CD4-positive, CD25-positive, alpha-beta regulatory T cell (primary cell): ENCODE results near the gene IGSF3. TPM values are rescaled to one million over a fixed set of nuclear protein-coding genes. Genes with fewer than 3 reads are reported as not detected.

Experiments used
- ATAC-seq, 2 donors: fragments of 150-1000 bp; cut with Tn5 transposase; one replicate each; pipeline ENCODE4 v1.10.0; 2021; ENCODE audit warnings: low read depth in 2 of 2, moderate number of reproducible peaks in 2 of 2, moderate library complexity in 1 of 2
- DNase-seq, 3 donors: peaks; one replicate each; pipeline versions ENCODE4 v3.0.0 to v3.0.0-alpha.2; 2012 to 2022; ENCODE audit warnings: mixed read lengths in 1 of 3
- H3K27ac ChIP-seq: one replicate; pipeline ENCODE4 v1.7.0; 2013; ENCODE audit warnings: mild to moderate bottlenecking, low read length; ENCODE audit not compliant: insufficient read depth, poor library complexity, severe bottlenecking
- H3K27me3 ChIP-seq: one replicate; pipeline ENCODE4 v1.7.0; 2013; ENCODE audit warnings: low read length; ENCODE audit not compliant: control insufficient read depth, insufficient read depth
- H3K36me3 ChIP-seq: one replicate; pipeline ENCODE4 v1.7.0; 2013; ENCODE audit warnings: mild to moderate bottlenecking, low read length, moderate library complexity; ENCODE audit not compliant: control insufficient read depth, insufficient read depth
- H3K4me1 ChIP-seq: 2 replicates; pipeline ENCODE4 v1.7.0; 2013; ENCODE audit warnings: mild to moderate bottlenecking, low read length; ENCODE audit not compliant: insufficient read depth, control insufficient read depth, poor library complexity, severe bottlenecking
- H3K4me3 ChIP-seq: one replicate; pipeline ENCODE4 v1.7.0; 2013; ENCODE audit warnings: low read depth, mild to moderate bottlenecking, low read length, moderate library complexity
- H3K9me3 ChIP-seq, 2 experiments: 1 replicate in 1 of 2; 2 replicates in 1 of 2; pipeline ENCODE4 v1.7.0; 2013; ENCODE audit warnings: low read length in 2 of 2, mild to moderate bottlenecking in 1 of 2, moderate library complexity in 1 of 2; ENCODE audit not compliant: control insufficient read depth in 2 of 2
- H3K27ac Mint-ChIP-seq, 3 donors: one replicate each; pipeline ENCODE4 v1.8.0; 2020 to 2022; ENCODE audit warnings: mild to moderate bottlenecking in 3 of 3, mixed read lengths in 3 of 3, moderate library complexity in 2 of 3
- H3K27me3 Mint-ChIP-seq: one replicate; pipeline ENCODE4 v1.8.0; 2022; ENCODE audit warnings: mild to moderate bottlenecking, mixed read lengths
- H3K36me3 Mint-ChIP-seq: one replicate; pipeline ENCODE4 v1.8.0; 2020; ENCODE audit warnings: mixed read lengths
- H3K4me1 Mint-ChIP-seq, 4 donors: one replicate each; pipeline ENCODE4 v1.8.0; 2020 to 2022; ENCODE audit warnings: mixed read lengths in 4 of 4, mild to moderate bottlenecking in 1 of 4
- H3K4me3 Mint-ChIP-seq, 4 donors: one replicate each; pipeline ENCODE4 v1.8.0; 2020 to 2022; ENCODE audit warnings: mild to moderate bottlenecking in 4 of 4, mixed read lengths in 4 of 4, moderate library complexity in 3 of 4
- H3K9me3 Mint-ChIP-seq, 7 donors: one replicate each; pipeline ENCODE4 v1.8.0; 2020 to 2022; ENCODE audit warnings: mixed read lengths in 7 of 7, mild to moderate bottlenecking in 3 of 7, moderate library complexity in 2 of 7
- polyA plus RNA-seq, 4 donors: library from polyadenylated mRNA; unstranded; fragments of 300-500 nt; fragmentation: Illumina TruSeq; gene quantifications; one replicate each; pipeline ENCODE4 v1.2.3, GENCODE V29; 2021
- total RNA-seq: library from RNA; stranded (reverse); gene quantifications from one replicate; pipeline ENCODE4 v1.2.3, GENCODE V29; 2022

IGSF3 gene
- total and polyA plus RNA-seq, 5 donors from 2014 or later = 0.03 to 0.42 (median 0.21) TPM; not detected in 1

DNA sequence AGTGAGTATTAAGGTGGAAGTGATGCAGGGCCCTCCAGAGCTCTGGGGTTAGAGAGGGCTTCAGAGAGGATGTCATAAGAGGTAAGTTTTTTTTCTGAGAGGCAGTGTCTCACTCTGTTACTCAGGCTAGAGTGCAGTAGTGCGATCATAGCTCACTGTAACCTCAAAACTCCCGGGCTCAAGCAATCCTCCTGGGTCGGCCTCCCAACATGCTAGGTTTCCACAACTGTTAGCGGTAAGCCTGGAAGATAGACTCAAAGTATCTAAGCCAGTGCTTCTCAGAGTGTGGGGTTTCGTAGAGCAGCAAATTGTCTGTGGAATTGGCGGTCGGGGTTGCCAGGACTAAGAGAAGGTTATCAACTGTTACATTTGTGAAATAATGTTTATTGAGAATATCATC, 18.6 kb upstream of the IGSF3 start:
- H3K9me3 Mint-ChIP-seq = no peaks in the 10 kb centered on the region

GRCh38 chr1:116684575-116684974, 17.0 kb upstream of the IGSF3 start:
- no peaks in the 10 kb centered on the region for H3K4me1 ChIP-seq
- Mint-ChIP-seq H3K27me3 (peaks cover 5% of the 10 kb centered on the region), H3K4me1 (no peaks in the 10 kb centered on the region), H3K36me3 (no peaks in the 10 kb centered on the region), H3K27ac (no peak overlapping the region), H3K4me3 (no peak overlapping the region), H3K9me3 (peaks cover 0 to under 1% (median 0%) of the 10 kb centered on the region in 7 donors)
- H3K9me3 ChIP-seq = peaks cover 0 to 3% of the 10 kb centered on the region in 2 experiments
- peaks cover 2% of the 10 kb centered on the region for H3K27me3 ChIP-seq
- ATAC-seq (no peak), DNase-seq (no peak)
- H3K27ac ChIP-seq = no peak overlapping the region
- no peak overlapping the region for H3K4me3 ChIP-seq
- H3K36me3 ChIP-seq = no peaks in the 10 kb centered on the region

More for the DNA sequence above, 18.6 kb upstream of the IGSF3 start:
- Histone ChIP-seq H3K4me3 (no peak overlapping the region), H3K27me3 (no peaks in the 10 kb centered on the region), H3K27ac (no peak overlapping the region), H3K36me3 (no peaks in the 10 kb centered on the region), H3K9me3 (peaks cover 0 to 3% of the 10 kb centered on the region in 2 experiments), H3K4me1 (no peaks in the 10 kb centered on the region)
- ATAC-seq = no peak
- no peak overlapping the region for H3K27ac Mint-ChIP-seq
- no peaks in the 10 kb centered on the region for H3K36me3 Mint-ChIP-seq
- no peaks in the 10 kb centered on the region for H3K4me1 Mint-ChIP-seq
- no peak for DNase-seq
- H3K27me3 Mint-ChIP-seq = peaks cover 2% of the 10 kb centered on the region
- no peak overlapping the region for H3K4me3 Mint-ChIP-seq

GRCh38 chr1:116682641-116683221, 15.2 kb upstream of the IGSF3 start:
- Mint-ChIP-seq H3K27me3 (peaks cover 5% of the 10 kb centered on the region), H3K27ac (no peak overlapping the region), H3K9me3 (peaks cover 0 to 1% (median 0%) of the 10 kb centered on the region in 7 donors), H3K36me3 (no peaks in the 10 kb centered on the region), H3K4me1 (no peaks in the 10 kb centered on the region), H3K4me3 (no peak overlapping the region)
- H3K9me3 ChIP-seq = peaks cover 0 to 3% of the 10 kb centered on the region in 2 experiments
- ATAC-seq (no peak), DNase-seq (no peak)
- peaks cover 12% of the 10 kb centered on the region for H3K27me3 ChIP-seq
- no peaks in the 10 kb centered on the region for H3K4me1 ChIP-seq
- H3K4me3 ChIP-seq = no peak overlapping the region
- no peaks in the 10 kb centered on the region for H3K36me3 ChIP-seq
- H3K27ac ChIP-seq = no peak overlapping the region

GRCh38 chr1:116681343-116681899, 13.9 kb upstream of the IGSF3 start:
- DNase-seq (no peak), ATAC-seq (no peak)
- peaks cover 0 to 1% (median 0%) of the 10 kb centered on the region in 7 donors for H3K9me3 Mint-ChIP-seq
- no peaks in the 10 kb centered on the region for H3K4me1 Mint-ChIP-seq
- H3K36me3 Mint-ChIP-seq = no peaks in the 10 kb centered on the region
- Histone ChIP-seq H3K9me3 (peaks cover 0 to 3% of the 10 kb centered on the region in 2 experiments), H3K27ac (no peak overlapping the region), H3K36me3 (no peaks in the 10 kb centered on the region), H3K4me3 (no peak overlapping the region), H3K4me1 (no peaks in the 10 kb centered on the region), H3K27me3 (peaks cover 16% of the 10 kb centered on the region)
- no peak overlapping the region for H3K27ac Mint-ChIP-seq
- peaks cover 15% of the 10 kb centered on the region for H3K27me3 Mint-ChIP-seq
- H3K4me3 Mint-ChIP-seq = no peak overlapping the region

DNA sequence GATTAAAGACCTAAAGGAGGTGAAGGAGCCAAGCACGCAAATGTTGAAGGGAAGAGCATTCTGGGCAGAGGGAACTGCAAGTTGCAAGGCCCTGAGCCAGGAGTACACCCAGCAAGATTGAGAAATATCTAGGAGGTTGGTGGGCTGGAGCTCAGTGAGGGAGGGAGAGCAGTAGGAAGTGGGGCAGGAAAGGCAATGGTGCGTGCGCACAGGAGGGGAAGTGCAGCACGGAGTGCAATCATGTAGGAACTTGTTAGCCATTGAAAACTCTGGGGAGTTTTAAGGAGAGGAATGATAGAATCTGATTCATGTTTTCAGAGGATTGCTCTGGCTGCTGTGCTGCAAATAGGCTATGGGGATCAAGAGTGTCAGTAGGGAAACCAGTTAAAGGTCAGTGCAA, 13.2 kb upstream of the IGSF3 start:
- peaks cover 19% of the 10 kb centered on the region for H3K27me3 Mint-ChIP-seq
- H3K4me1 Mint-ChIP-seq = no peaks in the 10 kb centered on the region
- ATAC-seq (no peak), DNase-seq (no peak)
- H3K36me3 Mint-ChIP-seq = no peaks in the 10 kb centered on the region
- no peak overlapping the region for H3K4me3 ChIP-seq
- no peaks in the 10 kb centered on the region for H3K4me1 ChIP-seq
- H3K27ac ChIP-seq = no peak overlapping the region
- peaks cover 0 to 1% (median 0%) of the 10 kb centered on the region in 7 donors for H3K9me3 Mint-ChIP-seq
- peaks cover 20% of the 10 kb centered on the region for H3K27me3 ChIP-seq
- no peak overlapping the region for H3K4me3 Mint-ChIP-seq
- H3K36me3 ChIP-seq = no peaks in the 10 kb centered on the region
- H3K9me3 ChIP-seq = peaks cover 0 to 3% of the 10 kb centered on the region in 2 experiments
- no peak overlapping the region for H3K27ac Mint-ChIP-seq

GRCh38 chr1:116679828-116680628, 12.5 kb upstream of the IGSF3 start:
- no peak for ATAC-seq
- Mint-ChIP-seq H3K27ac (no peak overlapping the region), H3K4me1 (no peaks in the 10 kb centered on the region)

DNA sequence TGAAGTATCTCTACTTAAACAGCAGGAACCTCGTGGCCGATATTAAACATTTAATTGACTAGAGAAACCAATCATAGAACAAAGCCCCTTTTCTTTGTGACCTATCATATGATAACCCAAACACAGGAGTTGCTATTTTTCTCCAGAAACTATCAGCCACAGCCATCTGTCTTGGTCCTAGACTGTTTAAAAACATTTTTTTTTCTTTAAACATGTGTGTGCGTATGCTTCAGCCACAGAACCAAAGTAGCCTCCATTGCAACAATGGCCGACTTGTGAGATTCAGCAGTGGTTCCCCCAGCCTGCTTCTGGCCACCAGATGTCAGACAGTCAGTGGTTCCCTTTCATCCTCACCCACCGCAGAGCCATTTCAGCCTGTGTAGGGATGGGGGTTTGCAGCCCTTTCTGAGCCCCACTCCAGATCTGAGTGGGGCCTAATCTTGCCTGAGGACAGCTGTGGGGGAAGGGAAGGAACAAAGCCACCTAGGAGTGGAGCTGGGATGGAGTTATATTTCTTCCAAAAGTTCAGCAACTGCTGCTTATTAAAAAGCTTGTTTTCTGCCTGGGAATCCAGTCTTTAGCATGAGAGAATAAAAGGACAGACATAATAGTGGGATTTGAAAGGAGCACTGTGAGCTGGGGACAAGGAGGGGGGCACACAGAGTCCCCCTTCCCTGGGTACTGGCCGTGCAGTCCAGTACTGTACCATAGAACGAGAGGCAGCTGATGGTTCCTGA, 11.7 kb upstream of the IGSF3 start:
- Histone ChIP-seq H3K36me3 (no peaks in the 10 kb centered on the region), H3K27me3 (peaks cover 22% of the 10 kb centered on the region), H3K4me1 (no peaks in the 10 kb centered on the region), H3K27ac (no peak overlapping the region), H3K4me3 (no peak overlapping the region), H3K9me3 (peaks cover 0 to 3% of the 10 kb centered on the region in 2 experiments)
- H3K9me3 Mint-ChIP-seq = peaks cover 0 to 2% (median 0%) of the 10 kb centered on the region in 7 donors
- H3K36me3 Mint-ChIP-seq = no peaks in the 10 kb centered on the region
- H3K4me1 Mint-ChIP-seq = no peaks in the 10 kb centered on the region
- ATAC-seq = no peak
- H3K4me3 Mint-ChIP-seq = no peak overlapping the region
- H3K27ac Mint-ChIP-seq = no peak overlapping the region
- H3K27me3 Mint-ChIP-seq = peaks cover 23% of the 10 kb centered on the region
- DNase-seq = no peak

More at GRCh38 chr1:116679828-116680628, 12.5 kb upstream of the IGSF3 start:
- DNase-seq = no peak
- Histone ChIP-seq H3K27me3 (peaks cover 21% of the 10 kb centered on the region), H3K4me3 (no peak overlapping the region), H3K27ac (no peak overlapping the region), H3K36me3 (no peaks in the 10 kb centered on the region), H3K9me3 (peaks cover 0 to 3% of the 10 kb centered on the region in 2 experiments), H3K4me1 (no peaks in the 10 kb centered on the region)
- H3K27me3 Mint-ChIP-seq = peaks cover 19% of the 10 kb centered on the region
- H3K9me3 Mint-ChIP-seq = peaks cover 0 to 1% (median 0%) of the 10 kb centered on the region in 7 donors
- H3K4me3 Mint-ChIP-seq = no peak overlapping the region
- no peaks in the 10 kb centered on the region for H3K36me3 Mint-ChIP-seq
